ENCODE results near the gene FBLN2. TPM values are rescaled to one million over a fixed set of nuclear protein-coding genes. Genes with fewer than 3 reads are reported as not detected.

FBLN2 gene
- total and polyA plus RNA-seq, 2 of the 4 experiments (the other 2 are of a cell fraction): 11.8 to 60.8 TPM

GRCh38 chr3:13538520-13539291, 10.2 kb upstream of the FBLN2 start:
- Histone ChIP-seq H3K4me2 (ENCODE audit: low read depth, low read length) (no peak overlapping the region), H3K4me3 (ENCODE audit: insufficient read depth, low read depth, low read length) (no peak overlapping the region), H3K79me1 (ENCODE audit: low read depth in 1 of 2, low read length in 2 of 2) (no peaks in the 10 kb centered on the region), H2AK9ac (replicated peaks; ENCODE audit: low read depth, low read length, poor library complexity) (peak overlapping the region; percentile 48), H2AFZ (replicated peaks; ENCODE audit: low read length, poor library complexity) (peak overlapping the region; percentile 77), H2BK5ac (ENCODE audit: low read depth, low read length, poor library complexity, severe bottlenecking) (peak overlapping the region; percentile 85), H3K23ac (ENCODE audit: low read depth, low read length) (peak overlapping the region; percentile 96), H3K56ac (ENCODE audit: extremely low read depth, insufficient read depth, low read length) (peak overlapping the region; percentile 80; the same call in 1 of the 2 replicates), H3K9me3 (ENCODE audit: control insufficient read depth, insufficient read depth, low read length) (0 out of 2 replicates have a peak, but pooled peaks cover 3% of the 10 kb centered on the region), H4K91ac (ENCODE audit: insufficient read depth, low read depth, low read length) (peak overlapping the region; percentile 99), H3K27me3 (ENCODE audit: control insufficient read depth, insufficient read depth, low read length) (no peaks in the 10 kb centered on the region), H3K36me3 (ENCODE audit: control insufficient read depth, insufficient read depth, low read length) (no peaks in the 10 kb centered on the region), H4K20me1 (ENCODE audit: insufficient read depth, low read length) (no peaks in the 10 kb centered on the region), H3K18ac (ENCODE audit: low read depth, low read length) (peak overlapping the region; percentile 91), H3K4me1 (ENCODE audit: control insufficient read depth, insufficient read depth, low read length) (peaks cover 31% of the 10 kb centered on the region), H3K4ac (ENCODE audit: low read depth, low read length) (peak overlapping the region; percentile 98), H4K5ac (ENCODE audit: low read depth, low read length) (peak overlapping the region; percentile 91), H3K9ac (ENCODE audit: low read depth, low read length) (peak overlapping the region; percentile 30; the same call in 1 of the 2 replicates), H2BK15ac (ENCODE audit: low read depth, low read length) (peak overlapping the region; percentile 91), H2AK5ac (ENCODE audit: low read depth, low read length) (peak overlapping the region; percentile 100), H2BK120ac (ENCODE audit: low read depth, low read length) (peak overlapping the region; percentile 98), H2BK20ac (ENCODE audit: low read depth, low read length) (peak overlapping the region; percentile 99), H3K27ac (ENCODE audit: insufficient read depth, low read length) (peak overlapping the region; percentile 87), H3K9me1 (ENCODE audit: insufficient read depth, low read length) (peaks cover 20% of the 10 kb centered on the region), H4K8ac (ENCODE audit: low read depth in 2 of 2, low read length in 2 of 2) (peak overlapping the region; percentile 85 to 90), H3K14ac (replicated peaks; ENCODE audit: low read depth, low read length) (peak overlapping the region; percentile 83)
- no peak for TF ChIP-seq POLR2A (IDR thresholded peaks at IDR 0.05; ENCODE audit: low read depth, low read length)
- no peak for TF ChIP-seq SMC3 (IDR thresholded peaks at IDR 0.05; ENCODE audit: low read depth, low read length)
- no peak for TF ChIP-seq RFX5 (IDR thresholded peaks at IDR 0.05; ENCODE audit: low read depth, low read length)
- no peak for TF ChIP-seq FOS (IDR thresholded peaks at IDR 0.05; ENCODE audit: low read depth, low read length)
- TF ChIP-seq MAZ (IDR thresholded peaks at IDR 0.05; ENCODE audit: borderline replicate concordance, low read depth, low read length): no peak
- TF ChIP-seq CTCF (conservative IDR thresholded peaks at IDR 0.05; ENCODE audit: low read depth, low read length): no peak
- no peak for TF ChIP-seq RAD21 (IDR thresholded peaks at IDR 0.05; ENCODE audit: low read length)
- ATAC-seq (ENCODE audit: low read depth): no peak
- in situ Hi-C loops (cut with MboI; ENCODE audit: low sequenced_read_pairs): no loop called here
- BruUV-seq (replicated peaks): no TSS peak
- CTCF ChIA-PET: interaction anchor here (1.0 kb wide), 1 partner anchor 44 kb away, joined by 3 read pairs; no protein-coding TSS in a partner anchor
- dilution Hi-C loops (cut with HindIII; ENCODE audit: low sequenced_read_pairs, unreplicated experiment): no loop called here
- POLR2A ChIA-PET (ENCODE audit: unreplicated experiment): no interaction called here
- 71% methylated on average over 4 of the region's 9 CpGs; no CpG with 5 or more reads in 1 of the 2 experiments for WGBS, 2 experiments (ENCODE audit: extremely low coverage in 2 of 2, insufficient read length in 1 of 2)
- intact Hi-C loops (cut with micrococcal nuclease): no loop called here
- no peak for DNase-seq

Data from IMR-90 (cell line).